WERI-Rb-1 (cell line): ENCODE data around the gene PPP1CC.

Experiments
- DNase-seq: peaks from one replicate; pipeline ENCODE4 v3.0.0-alpha.2; 2020
- H3K27ac ChIP-seq: fragments of 250-450 bp; sonication (Bioruptor Pico); 2 replicates; pipeline ENCODE4 v1.5.1; 2020; ENCODE audit warnings: mild to moderate bottlenecking, moderate library complexity
- H3K27me3 ChIP-seq: fragments of 250-450 bp; sonication (Bioruptor Pico); 2 replicates; pipeline ENCODE4 v1.5.1; 2021; ENCODE audit warnings: mild to moderate bottlenecking, low read depth, moderate library complexity; ENCODE audit not compliant: insufficient read depth, severe bottlenecking
- H3K36me3 ChIP-seq: fragments of 250-450 bp; sonication (Bioruptor Pico); 2 replicates; pipeline ENCODE4 v1.5.1; 2020; ENCODE audit warnings: mild to moderate bottlenecking, moderate library complexity
- H3K4me3 ChIP-seq: 2 replicates; pipeline ENCODE4 v1.5.1; 2011; ENCODE audit warnings: low read depth, mild to moderate bottlenecking, control low read depth, low read length
- H3K9me3 ChIP-seq: fragments of 250-450 bp; sonication (Bioruptor Pico); 2 replicates; pipeline ENCODE4 v1.5.1; 2021; ENCODE audit warnings: mild to moderate bottlenecking, moderate library complexity; ENCODE audit not compliant: severe bottlenecking
- CTCF ChIP-seq: IDR thresholded peaks from 2 replicates; pipeline ENCODE4 v1.5.1; 2011; ENCODE audit warnings: low read depth, mild to moderate bottlenecking, control low read depth, inconsistent platforms, low read length

Gene PPP1CC

GRCh38 chr12:110704231-110704630, 38.5 kb downstream of the PPP1CC start:
- no peak for TF ChIP-seq CTCF
- no peaks in the 10 kb centered on the region for H3K27me3 ChIP-seq
- H3K27ac ChIP-seq = no peak overlapping the region
- no peaks in the 10 kb centered on the region for H3K36me3 ChIP-seq
- no peaks in the 10 kb centered on the region for H3K9me3 ChIP-seq
- DNase-seq = no peak
- no peak overlapping the region for H3K4me3 ChIP-seq

- no peak for DNase-seq
- Histone ChIP-seq H3K9me3 (no peaks in the 10 kb centered on the region), H3K27me3 (no peaks in the 10 kb centered on the region), H3K4me3 (no peak overlapping the region), H3K36me3 (no peaks in the 10 kb centered on the region), H3K27ac (no peak overlapping the region)
- TF ChIP-seq CTCF = no peak
Measured at GRCh38 chr12:110702081-110702480, 40.6 kb downstream of the PPP1CC start.

- no peak overlapping the region for H3K27ac ChIP-seq
- no peak for DNase-seq
- no peak overlapping the region for H3K4me3 ChIP-seq
- H3K36me3 ChIP-seq = no peaks in the 10 kb centered on the region
- peak; percentile 40; the same call in 1 of the 2 replicates for TF ChIP-seq CTCF
- no peaks in the 10 kb centered on the region for H3K9me3 ChIP-seq
- H3K27me3 ChIP-seq = no peaks in the 10 kb centered on the region
Measured at GRCh38 chr12:110699591-110700445, 42.9 kb downstream of the PPP1CC start.

GRCh38 chr12:110698171-110698902, 44.4 kb downstream of the PPP1CC start:
- DNase-seq = peak; percentile 85
- H3K9me3 ChIP-seq = no peaks in the 10 kb centered on the region
- H3K4me3 ChIP-seq = no peak overlapping the region
- TF ChIP-seq CTCF = peak; percentile 91
- no peaks in the 10 kb centered on the region for H3K27me3 ChIP-seq
- no peaks in the 10 kb centered on the region for H3K36me3 ChIP-seq
- no peak overlapping the region for H3K27ac ChIP-seq

GRCh38 chr12:110697236-110697635, 45.5 kb downstream of the PPP1CC start:
- H3K27ac ChIP-seq = no peak overlapping the region
- H3K27me3 ChIP-seq = no peaks in the 10 kb centered on the region
- no peak for DNase-seq
- no peaks in the 10 kb centered on the region for H3K36me3 ChIP-seq
- TF ChIP-seq CTCF = no peak
- no peak overlapping the region for H3K4me3 ChIP-seq
- no peaks in the 10 kb centered on the region for H3K9me3 ChIP-seq
